Mononuclear cell (primary cell): ENCODE measurements around the gene LEAP2. TPM values are rescaled to one million over a fixed set of nuclear protein-coding genes. Genes with fewer than 3 reads are reported as not detected.

Experiments
- total RNA-seq: library from RNA; depleted of rRNA; stranded (reverse); fragments of >200 nt; gene quantifications from one replicate; pipeline ENCODE4 v1.2.3, GENCODE V29; 2012

Gene LEAP2
- total RNA-seq, 1 donor, result 0.21 TPM

Other genes with a start within 250 kb of the LEAP2 start
- 0.31 TPM for gene IL13, start 215.5 kb upstream of the LEAP2 start, total RNA-seq
- not detected for gene IL4, start 199.7 kb upstream of the LEAP2 start, total RNA-seq
- gene KIF3A, start 136.1 kb upstream of the LEAP2 start, total RNA-seq, result 5.6 TPM
- 1.5 TPM for gene CCNI2, start 126.2 kb upstream of the LEAP2 start, total RNA-seq
- 3.8 TPM for gene SEPTIN8, start 96.4 kb upstream of the LEAP2 start, total RNA-seq
- gene SOWAHA, start 60.4 kb upstream of the LEAP2 start, total RNA-seq, result not detected
- gene SHROOM1, start 43.0 kb upstream of the LEAP2 start, total RNA-seq, result 0.52 TPM
- 0.42 TPM for gene GDF9, start 7.2 kb upstream of the LEAP2 start, total RNA-seq
- gene UQCRQ, start 7.0 kb upstream of the LEAP2 start, total RNA-seq, result 52.3 TPM
- 83.2 TPM for gene AFF4, start 90.0 kb downstream of the LEAP2 start, total RNA-seq
- 25.2 TPM for gene ZCCHC10, start 152.9 kb downstream of the LEAP2 start, total RNA-seq
- 39.9 TPM for gene HSPA4, start 178.3 kb downstream of the LEAP2 start, total RNA-seq